Hepatocyte (in vitro differentiated cells): Measurements from ENCODE around the gene GALR2.
A peak's percentile ranks its signal among the peaks of the same experiment; 100 is the strongest.

ENCODE experiments used
- CTCF ChIP-seq: fragments of 200-600 bp; sonication (generic); IDR thresholded peaks from 2 replicates; pipeline ENCODE4 v1.5.1; 2016; ENCODE audit warnings: antibody characterized with exemption, mild to moderate bottlenecking; ENCODE audit not compliant: poor library complexity
- EZH2 ChIP-seq: fragments of 200-600 bp; sonication (generic); IDR thresholded peaks from 2 replicates; pipeline ENCODE4 v1.6.1; 2016; ENCODE audit warnings: antibody characterized with exemption, mild to moderate bottlenecking, borderline replicate concordance

- peak; percentile 9 for TF ChIP-seq CTCF
- no peak for TF ChIP-seq EZH2
These were observed 17.7 kb upstream of the GALR2 start for GRCh38 chr17:76056882-76057281.
